Neural crest cell (in vitro differentiated cells): Measurements from ENCODE around the gene DOCK6. TPM values are rescaled to one million over a fixed set of nuclear protein-coding genes. Genes with fewer than 3 reads are reported as not detected.

Experiments used
- DNase-seq: peaks from one replicate; pipeline ENCODE4 v3.0.0; 2021; ENCODE audit warnings: low read depth, mixed read lengths, low spot score
- H3K27ac Mint-ChIP-seq: one replicate; pipeline ENCODE4 v1.8.0; 2021; ENCODE audit warnings: mild to moderate bottlenecking, mixed read lengths; ENCODE audit not compliant: unreplicated experiment
- H3K27me3 Mint-ChIP-seq: 2 replicates; pipeline ENCODE4 v1.8.0; 2021; ENCODE audit warnings: low read depth, mild to moderate bottlenecking, mixed read lengths
- H3K36me3 Mint-ChIP-seq: 2 replicates; pipeline ENCODE4 v1.8.0; 2021; ENCODE audit warnings: low read depth, mild to moderate bottlenecking, mixed read lengths
- H3K4me1 Mint-ChIP-seq: 2 replicates; pipeline ENCODE4 v1.8.0; 2021; ENCODE audit warnings: mixed read lengths
- H3K4me3 Mint-ChIP-seq: one replicate; pipeline ENCODE4 v1.8.0; 2021; ENCODE audit warnings: mild to moderate bottlenecking, mixed read lengths
- H3K9me3 Mint-ChIP-seq: 2 replicates; pipeline ENCODE4 v1.8.0; 2021; ENCODE audit warnings: mixed read lengths
- total RNA-seq: library from RNA; stranded (reverse); gene quantifications from 2 replicates; pipeline ENCODE4 v1.2.1, GENCODE V29; 2021
- TF ChIP-seq, protein P1 (sequence below): fragments of 200-600 bp; sonication (generic); conservative IDR thresholded peaks from 2 replicates; pipeline ENCODE4 v1.5.0; 2021; ENCODE audit warnings: antibody characterized with exemption, mild to moderate bottlenecking

Gene DOCK6
- total RNA-seq, 1 donor from 2014 or later, result 40.6 TPM

DNA sequence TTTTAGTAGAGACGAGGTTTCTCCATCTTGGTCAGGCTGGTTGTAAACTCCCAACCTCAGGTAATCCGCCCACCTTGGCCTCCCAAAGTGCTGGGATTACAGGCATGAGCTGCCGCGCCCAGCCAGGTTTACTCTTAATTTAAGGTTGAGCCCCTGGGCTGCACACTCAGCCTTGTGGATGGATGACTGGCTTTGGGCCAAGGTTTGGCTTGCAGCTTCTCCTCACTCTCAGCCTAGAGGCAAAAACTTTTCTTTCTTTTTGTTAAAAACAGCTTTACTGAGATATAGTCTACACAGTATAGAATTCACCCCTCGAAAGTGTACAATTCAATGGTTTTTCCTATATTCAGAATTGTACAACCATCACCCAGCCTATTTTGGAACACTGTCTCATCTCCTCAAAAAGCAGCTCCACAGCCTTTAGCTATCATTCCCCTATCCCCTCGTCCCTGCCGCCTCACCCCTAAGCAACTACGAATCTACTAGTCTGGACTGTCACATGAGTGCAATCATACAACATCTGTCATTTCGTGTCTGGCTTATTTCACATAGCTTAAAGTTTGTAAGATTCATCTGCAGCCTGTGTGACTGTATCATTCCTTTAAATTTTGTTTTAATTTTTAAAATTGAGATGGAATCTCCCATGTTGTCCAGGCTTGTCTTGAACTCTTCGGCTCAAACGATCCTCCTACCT is 19.2 kb upstream of the DOCK6 start:
- TF ChIP-seq, protein P1, sequence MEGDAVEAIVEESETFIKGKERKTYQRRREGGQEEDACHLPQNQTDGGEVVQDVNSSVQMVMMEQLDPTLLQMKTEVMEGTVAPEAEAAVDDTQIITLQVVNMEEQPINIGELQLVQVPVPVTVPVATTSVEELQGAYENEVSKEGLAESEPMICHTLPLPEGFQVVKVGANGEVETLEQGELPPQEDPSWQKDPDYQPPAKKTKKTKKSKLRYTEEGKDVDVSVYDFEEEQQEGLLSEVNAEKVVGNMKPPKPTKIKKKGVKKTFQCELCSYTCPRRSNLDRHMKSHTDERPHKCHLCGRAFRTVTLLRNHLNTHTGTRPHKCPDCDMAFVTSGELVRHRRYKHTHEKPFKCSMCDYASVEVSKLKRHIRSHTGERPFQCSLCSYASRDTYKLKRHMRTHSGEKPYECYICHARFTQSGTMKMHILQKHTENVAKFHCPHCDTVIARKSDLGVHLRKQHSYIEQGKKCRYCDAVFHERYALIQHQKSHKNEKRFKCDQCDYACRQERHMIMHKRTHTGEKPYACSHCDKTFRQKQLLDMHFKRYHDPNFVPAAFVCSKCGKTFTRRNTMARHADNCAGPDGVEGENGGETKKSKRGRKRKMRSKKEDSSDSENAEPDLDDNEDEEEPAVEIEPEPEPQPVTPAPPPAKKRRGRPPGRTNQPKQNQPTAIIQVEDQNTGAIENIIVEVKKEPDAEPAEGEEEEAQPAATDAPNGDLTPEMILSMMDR, result no peak
- no peaks in the 10 kb centered on the region for H3K9me3 Mint-ChIP-seq
- DNase-seq, result no peak
- no peaks in the 10 kb centered on the region for H3K36me3 Mint-ChIP-seq
- H3K4me1 Mint-ChIP-seq, result peaks cover 4% of the 10 kb centered on the region
- H3K4me3 Mint-ChIP-seq, result no peak overlapping the region
- H3K27ac Mint-ChIP-seq, result no peak overlapping the region
- no peaks in the 10 kb centered on the region for H3K27me3 Mint-ChIP-seq

DNA sequence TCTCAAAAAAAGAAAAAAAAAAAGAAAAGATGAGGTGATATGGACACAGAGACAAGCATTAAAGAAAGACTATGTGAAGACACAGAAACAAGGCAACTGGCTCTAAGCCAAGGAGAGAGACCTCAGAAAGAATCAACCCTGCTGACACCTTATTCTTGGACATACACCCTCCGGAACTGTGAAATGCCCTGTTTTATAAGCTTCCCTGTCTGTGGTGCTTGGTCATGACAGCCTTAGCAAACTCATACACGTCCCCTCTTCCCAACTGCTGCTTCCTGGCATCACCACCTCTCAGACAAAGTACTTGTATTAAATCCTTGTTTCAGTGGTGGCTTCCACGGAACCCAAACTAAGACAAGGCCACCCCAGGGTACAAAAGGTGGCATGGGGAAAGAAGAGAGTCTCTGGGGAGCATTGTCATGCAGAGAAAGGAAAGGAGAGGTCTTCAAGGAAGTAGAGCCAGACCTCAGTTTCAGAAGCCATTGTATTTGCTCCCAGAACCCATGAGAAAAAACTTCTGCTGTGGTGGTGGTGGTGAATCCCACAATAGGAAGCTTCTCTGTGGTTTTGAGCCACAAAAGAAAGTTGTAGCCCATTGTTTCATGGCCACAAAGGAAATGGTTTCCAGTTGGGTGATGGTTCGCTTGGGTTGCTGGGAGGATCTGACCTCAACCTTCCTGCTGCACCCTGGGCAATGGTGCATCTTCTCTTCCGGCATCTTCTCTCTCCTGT is 17.3 kb upstream of the DOCK6 start:
- TF ChIP-seq, protein P1, result no peak
- H3K27me3 Mint-ChIP-seq, result no peaks in the 10 kb centered on the region
- H3K4me1 Mint-ChIP-seq, result peaks cover 10% of the 10 kb centered on the region
- H3K36me3 Mint-ChIP-seq, result no peaks in the 10 kb centered on the region
- H3K4me3 Mint-ChIP-seq, result no peak overlapping the region
- H3K9me3 Mint-ChIP-seq, result no peaks in the 10 kb centered on the region
- H3K27ac Mint-ChIP-seq, result no peak overlapping the region
- DNase-seq, result no peak

DNA sequence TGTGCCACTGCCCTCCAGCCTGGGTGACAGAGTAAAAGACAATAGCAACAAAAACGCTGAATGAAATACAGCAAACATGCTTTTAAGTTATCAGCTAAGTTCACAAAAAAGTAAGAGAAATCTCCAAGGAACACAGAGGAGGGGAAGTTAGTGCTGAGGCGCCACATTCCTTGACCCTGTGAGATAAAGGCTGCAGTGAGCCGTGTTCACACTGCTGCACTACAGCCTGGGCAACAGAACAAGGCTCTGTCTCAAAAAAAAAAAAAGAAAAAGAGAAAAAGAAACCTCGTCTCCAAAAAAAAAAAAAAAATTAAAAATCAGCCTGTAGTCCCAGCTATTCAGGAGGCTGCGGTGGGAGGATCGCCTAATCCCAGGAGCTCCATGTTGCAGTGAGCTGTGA is 16.3 kb upstream of the DOCK6 start:
- DNase-seq, result no peak
- Mint-ChIP-seq H3K4me3 (no peak overlapping the region), H3K9me3 (no peaks in the 10 kb centered on the region), H3K36me3 (no peaks in the 10 kb centered on the region), H3K27ac (no peak overlapping the region), H3K4me1 (peaks cover 10% of the 10 kb centered on the region), H3K27me3 (no peaks in the 10 kb centered on the region)
- TF ChIP-seq, protein P1, result no peak

GRCh38 chr19:11274533-11275086 is 12.3 kb upstream of the DOCK6 start:
- TF ChIP-seq, protein P1, result no peak
- Mint-ChIP-seq H3K4me1 (peaks cover 9% of the 10 kb centered on the region), H3K27ac (no peak overlapping the region), H3K27me3 (no peaks in the 10 kb centered on the region), H3K9me3 (no peaks in the 10 kb centered on the region), H3K4me3 (no peak overlapping the region), H3K36me3 (no peaks in the 10 kb centered on the region)
- no peak for DNase-seq

DNA sequence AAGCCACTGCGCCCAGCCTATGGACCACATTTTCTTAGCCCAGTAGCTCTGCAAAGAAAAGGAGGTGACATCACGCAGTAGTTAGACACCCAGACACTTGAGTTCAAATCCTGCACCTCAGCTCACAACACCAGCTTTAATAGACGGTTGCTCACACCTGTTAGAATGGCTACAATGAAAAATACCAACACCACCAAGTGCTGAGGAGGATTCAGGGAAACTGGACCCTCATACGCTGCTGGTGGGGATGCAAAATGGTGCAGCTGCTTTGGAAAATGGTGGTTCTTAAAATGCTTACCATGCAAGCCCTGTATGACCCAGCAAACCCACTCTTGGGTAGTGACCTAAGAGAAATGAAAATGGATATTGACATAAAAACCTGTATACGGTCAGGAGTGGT is 11.7 kb upstream of the DOCK6 start:
- no peaks in the 10 kb centered on the region for H3K36me3 Mint-ChIP-seq
- no peak for DNase-seq
- no peaks in the 10 kb centered on the region for H3K9me3 Mint-ChIP-seq
- H3K4me3 Mint-ChIP-seq, result no peak overlapping the region
- H3K27ac Mint-ChIP-seq, result no peak overlapping the region
- peaks cover 13% of the 10 kb centered on the region for H3K4me1 Mint-ChIP-seq
- H3K27me3 Mint-ChIP-seq, result no peaks in the 10 kb centered on the region
- TF ChIP-seq, protein P1, result no peak
